ENCODE data around the gene CNNM3.

CNNM3 gene

DNA sequence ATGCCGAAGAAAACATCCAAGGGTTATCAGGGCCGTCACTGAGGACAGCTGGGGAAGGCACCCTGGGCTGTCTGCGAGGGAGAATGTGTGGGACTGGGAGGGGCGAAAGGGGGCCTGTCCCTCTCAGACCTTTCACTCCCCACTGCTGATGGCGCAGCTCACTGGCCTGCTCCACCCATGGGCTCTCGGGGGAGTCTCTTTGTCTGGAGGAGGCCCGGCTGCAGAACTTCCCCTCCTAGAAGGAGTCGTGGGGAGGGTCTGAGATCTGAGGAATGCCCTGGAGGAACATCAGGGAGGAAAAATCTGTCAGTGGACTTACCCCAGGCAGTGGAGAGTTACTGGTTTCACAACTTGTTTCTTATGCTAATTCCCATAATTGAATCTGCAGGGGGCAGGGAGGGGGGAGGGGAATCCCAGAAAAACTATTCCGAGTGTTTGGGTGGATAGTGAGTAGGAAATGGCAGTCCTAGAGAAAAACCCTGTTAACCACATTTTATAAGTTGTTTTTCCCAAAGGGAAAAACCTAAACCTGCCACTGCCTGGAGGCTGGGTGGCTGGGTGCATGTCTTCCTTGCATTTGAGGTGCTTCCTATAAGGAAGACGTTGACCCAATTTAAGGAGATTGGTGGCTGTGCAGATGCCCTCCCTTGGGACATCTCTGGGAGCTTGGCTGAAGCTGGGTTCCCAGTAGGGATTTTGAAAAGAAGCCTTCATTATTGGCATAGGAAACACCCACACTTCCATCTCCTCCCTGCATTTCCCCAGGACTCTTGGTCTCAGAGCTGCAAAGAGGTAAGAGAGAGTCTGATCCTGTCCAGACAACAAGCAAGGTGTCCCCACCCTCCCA, 65.5 kb downstream of the CNNM3 start:
- no peak for DNase-seq

DNA sequence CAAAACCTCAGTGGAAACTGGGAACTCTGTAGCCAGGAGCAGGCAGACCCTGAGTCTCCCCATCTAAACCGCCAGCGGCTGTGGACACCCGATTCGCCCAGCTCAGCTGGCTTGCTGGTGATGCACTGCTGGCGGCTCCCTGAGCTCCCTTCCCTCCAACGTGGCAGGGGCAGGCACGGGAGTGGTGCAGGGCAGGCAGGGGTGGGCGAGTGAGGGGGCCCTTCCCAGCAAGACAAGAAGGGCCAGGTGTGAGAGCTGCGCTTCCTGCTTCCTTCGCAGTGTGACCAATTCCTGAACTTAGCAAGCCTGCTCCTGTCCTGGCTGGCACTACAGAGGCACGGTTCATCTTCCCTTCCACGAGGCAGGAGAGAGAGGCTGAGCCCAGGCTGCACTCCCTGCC, 66.2 kb downstream of the CNNM3 start:
- DNase-seq: no peak

DNA sequence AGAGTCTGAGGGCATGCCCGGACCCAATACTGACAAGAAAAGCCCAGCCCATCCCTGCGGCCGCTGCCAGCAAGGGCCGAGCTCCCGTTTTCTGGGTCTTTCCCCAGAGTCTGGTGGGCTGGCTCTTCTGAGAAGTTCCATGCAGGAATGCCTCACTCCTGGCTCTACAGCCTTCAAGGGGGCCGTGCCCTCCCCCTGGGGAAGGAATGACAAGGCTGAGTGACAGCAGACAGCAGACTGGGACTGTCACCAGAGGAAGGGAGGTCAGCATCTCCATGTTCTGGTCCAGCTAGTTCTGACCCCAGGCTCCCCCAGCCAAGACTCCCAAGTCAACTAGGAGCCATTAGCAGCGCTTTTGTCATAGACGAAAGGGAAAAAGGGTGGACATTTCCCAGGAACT, 66.8 kb downstream of the CNNM3 start:
- no peak for DNase-seq

DNA sequence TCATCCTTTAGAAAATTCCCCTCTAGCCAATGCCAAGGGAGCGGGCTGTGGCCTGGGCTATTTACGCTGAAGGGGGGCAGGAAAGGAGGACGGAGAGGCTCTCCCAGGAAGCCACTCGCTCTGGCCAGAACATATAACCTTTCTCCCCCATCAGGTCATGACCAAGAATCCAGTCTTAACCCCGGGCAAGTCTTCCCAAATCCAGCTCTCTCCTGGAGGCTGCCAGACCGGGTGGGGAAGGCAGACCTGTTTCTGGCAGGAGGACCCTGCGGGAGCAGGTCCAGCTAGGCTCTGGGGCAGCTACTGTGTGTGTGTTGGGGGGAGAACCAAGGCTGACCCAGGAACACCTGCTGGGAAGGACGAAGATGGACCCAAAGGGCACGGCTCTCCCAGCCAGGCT, 67.2 kb downstream of the CNNM3 start:
- no peak for DNase-seq

Measured in HCEC 1CT (cell line).